ENCODE measurements around the gene THAP5.

DNA sequence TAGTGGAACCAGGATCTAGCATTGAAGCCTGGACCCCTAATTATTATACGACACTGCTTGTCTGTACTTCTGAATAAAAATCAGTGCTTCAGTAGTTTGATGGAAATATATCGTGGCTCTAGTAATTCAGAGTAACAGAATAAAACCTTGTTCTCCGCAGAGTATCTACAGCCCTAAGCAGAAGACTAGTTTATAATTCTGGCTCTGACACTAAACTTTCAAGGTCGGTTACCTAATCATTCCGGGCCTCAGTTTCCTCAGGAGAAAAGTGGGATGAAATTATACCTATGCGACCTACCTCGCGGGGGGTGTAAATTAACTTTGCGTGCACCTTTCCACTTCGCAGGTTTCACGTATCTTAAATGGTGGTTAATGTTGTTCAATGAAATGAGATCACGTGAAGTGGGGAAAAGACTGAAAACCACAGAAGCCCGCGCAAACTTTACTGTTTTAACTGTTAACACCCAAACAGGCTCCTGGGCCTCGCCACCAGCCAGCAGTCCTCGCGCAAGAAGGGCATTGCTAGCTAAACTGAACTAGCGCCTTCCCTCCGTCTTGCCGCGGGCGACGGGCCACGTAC is 615 bp downstream of the THAP5 start:
- TF ChIP-seq, protein P1, sequence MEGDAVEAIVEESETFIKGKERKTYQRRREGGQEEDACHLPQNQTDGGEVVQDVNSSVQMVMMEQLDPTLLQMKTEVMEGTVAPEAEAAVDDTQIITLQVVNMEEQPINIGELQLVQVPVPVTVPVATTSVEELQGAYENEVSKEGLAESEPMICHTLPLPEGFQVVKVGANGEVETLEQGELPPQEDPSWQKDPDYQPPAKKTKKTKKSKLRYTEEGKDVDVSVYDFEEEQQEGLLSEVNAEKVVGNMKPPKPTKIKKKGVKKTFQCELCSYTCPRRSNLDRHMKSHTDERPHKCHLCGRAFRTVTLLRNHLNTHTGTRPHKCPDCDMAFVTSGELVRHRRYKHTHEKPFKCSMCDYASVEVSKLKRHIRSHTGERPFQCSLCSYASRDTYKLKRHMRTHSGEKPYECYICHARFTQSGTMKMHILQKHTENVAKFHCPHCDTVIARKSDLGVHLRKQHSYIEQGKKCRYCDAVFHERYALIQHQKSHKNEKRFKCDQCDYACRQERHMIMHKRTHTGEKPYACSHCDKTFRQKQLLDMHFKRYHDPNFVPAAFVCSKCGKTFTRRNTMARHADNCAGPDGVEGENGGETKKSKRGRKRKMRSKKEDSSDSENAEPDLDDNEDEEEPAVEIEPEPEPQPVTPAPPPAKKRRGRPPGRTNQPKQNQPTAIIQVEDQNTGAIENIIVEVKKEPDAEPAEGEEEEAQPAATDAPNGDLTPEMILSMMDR (IDR thresholded peaks at IDR 0.05; ENCODE audit: low read length), result no peak
- TF ChIP-seq EZH2 (optimal IDR thresholded peaks at IDR 0.05; ENCODE audit: low read depth, low read length) (no peak), EZH2phosphoT487 (IDR thresholded peaks at IDR 0.05; ENCODE audit: low read length) (no peak)

All from MM.1S (cell line).